GM18508 (cell line): ENCODE data around the gene PKP1.

ENCODE experiments used
- ATAC-seq: cut with Tn5 transposase; IDR thresholded peaks from one replicate; pipeline ENCODE4 v1.9.1; 2021; ENCODE audit warnings: moderate number of reproducible peaks; ENCODE audit not compliant: insufficient read depth, unreplicated experiment

PKP1 gene

DNA sequence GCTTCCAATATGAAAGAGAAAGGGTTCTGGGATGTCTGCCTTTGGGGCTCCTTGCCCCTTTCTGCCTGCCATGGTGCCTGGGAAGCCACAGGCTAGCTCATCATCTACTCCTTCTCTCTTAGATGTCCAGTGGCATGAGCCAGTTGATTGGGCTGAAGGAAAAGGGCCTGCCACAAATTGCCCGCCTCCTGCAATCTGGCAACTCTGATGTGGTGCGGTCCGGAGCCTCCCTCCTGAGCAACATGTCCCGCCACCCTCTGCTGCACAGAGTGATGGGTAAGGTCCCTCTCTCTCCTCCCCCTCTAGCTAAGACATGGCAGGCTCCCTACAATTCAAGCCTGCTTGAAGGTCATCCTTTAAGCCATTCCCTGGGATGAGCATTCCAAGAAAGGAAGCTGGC is 41.0 kb downstream of the PKP1 start:
- no peak for ATAC-seq

DNA sequence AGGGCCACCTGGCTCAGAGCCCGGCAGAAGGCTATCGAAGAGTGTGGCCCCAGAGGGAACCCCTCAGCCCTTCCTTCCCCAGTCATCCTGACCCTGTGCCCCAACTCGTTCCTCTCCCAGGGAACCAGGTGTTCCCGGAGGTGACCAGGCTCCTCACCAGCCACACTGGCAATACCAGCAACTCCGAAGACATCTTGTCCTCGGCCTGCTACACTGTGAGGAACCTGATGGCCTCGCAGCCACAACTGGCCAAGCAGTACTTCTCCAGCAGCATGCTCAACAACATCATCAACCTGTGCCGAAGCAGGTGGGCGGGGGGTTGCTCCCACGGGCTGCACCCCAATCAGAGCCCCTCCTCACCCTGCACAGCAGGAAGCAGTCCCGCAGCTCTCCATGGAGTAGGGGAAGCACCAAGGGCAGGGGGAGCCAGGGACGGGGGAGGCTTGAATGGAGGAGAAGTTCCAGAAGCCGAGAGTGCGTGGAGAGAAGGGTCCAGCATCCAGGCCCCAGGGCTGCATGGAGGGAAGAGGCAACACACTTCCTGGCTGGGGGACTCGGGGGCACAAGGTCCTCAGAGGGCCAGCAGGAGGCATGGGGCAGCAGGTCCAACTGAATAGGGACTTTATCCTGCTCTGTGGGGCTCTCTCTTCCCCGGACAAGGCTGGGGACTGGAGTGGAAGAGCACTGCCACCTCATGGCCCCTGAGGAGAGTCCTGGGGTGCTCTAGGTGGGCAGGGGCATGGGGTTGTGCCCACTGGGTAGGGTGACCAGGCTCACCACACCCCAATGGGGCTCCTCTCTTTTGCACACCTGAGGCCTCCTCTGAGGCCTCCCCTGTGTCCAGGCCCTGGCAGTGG is 41.7 kb downstream of the PKP1 start:
- ATAC-seq, result no peak

GRCh38 chr1:201325678-201326060 is 42.4 kb downstream of the PKP1 start:
- no peak for ATAC-seq

- no peak for ATAC-seq
Observed at GRCh38 chr1:201326710-201327109, 43.4 kb downstream of the PKP1 start.

- no peak for ATAC-seq
Observed at GRCh38 chr1:201327687-201328240, 44.5 kb downstream of the PKP1 start.

- ATAC-seq, result no peak
Observed at GRCh38 chr1:201328576-201328975, 45.3 kb downstream of the PKP1 start.

GRCh38 chr1:201329286-201329685 is 46.0 kb downstream of the PKP1 start:
- ATAC-seq, result no peak

DNA sequence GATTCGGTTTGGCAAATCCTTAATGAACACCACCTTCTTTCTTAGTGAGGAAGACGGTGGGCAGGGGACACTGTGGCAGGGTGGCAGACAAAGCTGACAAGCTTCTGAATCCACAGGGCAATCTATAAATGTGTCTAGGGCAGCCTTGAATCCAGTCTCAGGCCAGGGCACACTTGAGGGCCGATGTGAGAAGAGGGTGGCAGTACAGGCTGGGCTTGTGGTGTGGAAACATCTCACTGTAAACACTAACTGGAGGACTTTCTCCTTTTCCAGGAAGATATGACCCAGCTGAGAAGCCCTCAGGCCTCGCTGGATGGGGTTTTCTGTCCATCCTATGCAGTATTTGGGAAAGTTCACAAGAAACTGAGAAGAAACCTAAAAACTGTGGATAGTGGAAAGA is 46.5 kb downstream of the PKP1 start:
- no peak for ATAC-seq

DNA sequence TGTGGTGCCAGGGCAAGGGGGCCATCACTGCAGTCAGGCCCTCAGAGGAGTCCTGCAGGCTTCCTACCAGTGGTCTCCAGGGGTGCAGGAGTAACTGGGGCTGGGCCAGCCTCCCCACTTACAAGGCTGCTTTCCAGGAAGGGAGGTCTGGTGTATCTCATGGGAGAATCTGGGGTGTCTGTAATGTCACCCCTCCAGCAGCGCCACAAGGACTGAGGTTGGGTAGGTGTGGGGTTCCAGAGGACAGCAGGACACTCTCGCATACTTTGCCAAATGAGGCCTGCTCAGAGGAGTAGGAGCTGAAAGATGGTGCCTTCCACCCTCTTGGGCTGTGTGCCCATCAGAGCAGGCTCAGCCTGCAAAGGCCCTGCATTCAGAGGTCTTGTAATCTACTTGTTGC is 47.2 kb downstream of the PKP1 start:
- ATAC-seq, result no peak

DNA sequence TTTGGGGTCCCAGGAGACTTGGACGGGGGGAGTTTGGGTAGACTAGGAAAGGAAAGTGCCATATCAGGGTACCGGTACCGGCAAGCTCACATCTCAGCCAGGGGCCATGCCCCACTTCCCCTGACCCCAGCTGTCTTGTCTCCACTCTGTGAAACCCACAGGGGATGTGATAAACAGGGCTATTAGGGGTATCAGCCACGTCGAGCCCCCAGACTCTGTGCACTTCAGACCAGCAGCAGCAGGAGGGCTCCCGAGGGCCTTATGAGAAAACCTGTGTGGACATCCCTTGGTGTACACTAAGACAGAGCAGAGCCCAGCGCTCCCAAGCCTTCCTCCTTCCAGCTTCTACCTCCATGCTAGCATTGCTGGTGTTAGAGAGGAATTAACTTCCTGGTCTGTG is 47.9 kb downstream of the PKP1 start:
- ATAC-seq, result no peak

GRCh38 chr1:201332021-201332420 is 48.7 kb downstream of the PKP1 start:
- ATAC-seq, result no peak

DNA sequence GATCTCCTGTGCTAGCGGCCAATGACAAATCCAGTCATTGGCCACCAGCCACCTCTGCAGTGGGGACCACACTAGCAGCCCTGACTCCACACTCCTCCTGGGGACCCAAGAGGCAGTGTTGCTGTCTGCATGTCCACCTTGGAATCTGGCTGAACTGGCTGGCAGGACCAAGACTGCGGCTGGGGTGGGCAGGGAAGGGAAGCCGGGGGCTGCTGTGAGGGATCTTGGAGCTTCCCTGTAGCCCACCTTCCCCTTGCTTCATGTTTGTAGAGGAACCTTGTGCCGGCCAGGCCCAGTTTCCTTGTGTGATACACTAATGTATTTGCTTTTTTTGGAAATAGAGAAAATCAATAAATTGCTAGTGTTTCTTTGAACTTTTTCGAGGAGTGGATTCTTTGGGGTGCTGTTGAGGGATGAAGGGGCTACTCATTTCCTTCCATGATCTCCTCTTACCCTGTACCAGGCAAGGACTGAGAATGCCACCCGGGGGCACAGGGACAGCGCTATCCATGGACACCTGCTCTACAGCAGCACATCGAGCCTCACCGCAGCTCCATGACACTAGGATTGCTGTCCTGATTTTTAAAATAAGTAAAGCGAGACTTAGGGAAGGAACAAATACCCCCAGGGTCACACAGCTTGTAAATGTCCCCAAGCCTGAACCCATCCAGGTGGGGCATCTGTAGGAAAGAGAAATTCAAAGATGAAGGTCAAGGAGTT is 49.5 kb downstream of the PKP1 start:
- no peak for ATAC-seq

- ATAC-seq, result no peak
Observed at GRCh38 chr1:201334325-201335173, 51.2 kb downstream of the PKP1 start.

GRCh38 chr1:201335174-201335870 is 52.0 kb downstream of the PKP1 start:
- ATAC-seq, result no peak

DNA sequence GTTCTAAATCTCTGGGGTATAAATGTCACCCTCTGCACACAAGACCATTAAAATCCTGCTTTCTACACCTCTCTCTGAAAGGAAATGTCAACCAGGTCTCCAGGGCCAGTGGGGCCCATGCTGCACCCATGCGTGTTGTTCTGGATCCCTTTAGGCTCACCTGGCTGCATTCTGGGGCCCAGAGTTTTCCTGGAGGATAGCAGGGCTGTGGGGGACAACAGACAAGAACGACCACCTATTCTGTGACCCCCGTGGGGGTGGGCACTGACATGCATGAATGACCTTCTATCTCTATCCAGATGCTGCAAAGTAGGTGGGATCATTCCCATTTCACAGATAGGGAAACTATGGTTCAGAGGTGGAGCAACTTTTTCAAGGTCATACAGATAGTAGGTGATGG is 52.6 kb downstream of the PKP1 start:
- ATAC-seq, result no peak

DNA sequence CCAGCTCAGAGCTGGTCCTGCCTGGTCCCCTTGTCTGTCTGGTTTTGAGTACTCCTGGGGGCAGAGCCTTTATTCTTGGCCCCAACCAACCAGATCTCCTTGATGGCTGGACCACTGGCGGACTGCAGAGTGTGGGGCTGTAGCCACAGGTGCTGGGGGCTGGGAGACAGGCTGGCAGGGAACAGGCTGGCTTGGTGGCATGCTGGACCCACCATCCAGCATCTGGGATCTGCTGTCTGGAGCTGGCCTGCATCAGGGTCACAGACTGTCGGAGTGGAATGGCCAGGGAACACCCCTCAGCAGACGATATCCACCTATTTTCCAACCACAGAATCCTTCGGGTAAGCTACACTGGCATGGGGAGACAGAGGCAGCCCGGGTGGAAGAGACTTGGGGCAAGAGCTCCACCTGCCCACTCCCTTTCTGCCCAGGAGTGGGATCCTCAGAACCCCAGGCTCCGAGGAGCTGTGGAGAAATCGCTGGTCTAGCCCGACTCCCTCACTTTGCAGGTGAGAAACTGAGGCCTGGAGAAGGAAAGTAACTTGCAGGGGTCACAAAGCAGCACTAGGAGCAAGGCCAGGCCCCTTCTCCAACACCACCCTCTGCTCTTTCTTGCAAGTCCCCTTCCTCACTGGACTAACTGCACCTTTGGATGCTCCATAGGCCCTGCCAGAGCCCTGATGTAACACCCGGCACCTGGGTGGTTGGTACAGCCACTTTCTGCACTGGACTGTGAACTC is 53.6 kb downstream of the PKP1 start:
- ATAC-seq, result no peak

GRCh38 chr1:201341377-201341776 is 58.1 kb downstream of the PKP1 start:
- ATAC-seq, result no peak

DNA sequence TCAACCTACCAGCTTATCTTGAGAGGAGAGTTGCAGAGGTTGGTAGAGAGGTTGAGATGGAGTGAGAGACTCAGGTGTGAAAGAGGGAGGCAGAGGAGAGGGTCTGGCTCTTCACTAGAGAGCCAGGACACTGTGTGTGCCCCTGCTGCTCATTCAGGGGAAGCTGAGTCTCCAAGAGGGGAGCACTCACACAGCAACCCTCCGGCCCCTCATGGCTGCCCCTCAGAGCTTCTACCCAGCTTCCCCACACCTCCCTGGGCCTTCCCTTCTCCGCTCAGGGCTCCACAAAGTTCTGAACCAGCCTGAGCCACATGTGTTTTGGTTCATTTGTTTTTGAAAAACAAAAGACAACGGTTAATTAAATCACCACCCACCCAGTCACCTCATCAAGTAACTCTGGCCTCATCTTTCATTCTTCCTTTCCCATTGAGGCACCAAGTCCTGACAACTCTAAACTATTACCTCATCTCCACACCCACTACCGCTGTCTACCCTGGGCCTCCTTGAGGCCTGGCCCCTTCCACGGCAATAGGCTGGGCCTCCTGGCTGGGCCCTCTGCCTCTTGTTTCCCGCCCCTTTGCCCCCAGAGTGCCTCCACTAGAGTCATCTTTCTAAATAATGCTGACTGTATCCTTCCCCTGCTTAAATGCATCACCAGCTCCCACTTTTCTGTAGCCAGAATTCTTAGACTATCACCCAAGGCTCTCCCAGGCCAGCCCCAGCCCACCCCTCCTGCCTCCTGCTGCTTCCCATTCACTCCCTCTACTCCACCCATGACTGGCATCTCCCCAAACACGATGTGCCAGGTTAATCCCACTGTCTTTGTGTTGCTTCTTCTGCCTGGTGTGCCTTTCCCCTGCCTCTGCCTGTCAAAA is 61.1 kb downstream of the PKP1 start:
- no peak for ATAC-seq

DNA sequence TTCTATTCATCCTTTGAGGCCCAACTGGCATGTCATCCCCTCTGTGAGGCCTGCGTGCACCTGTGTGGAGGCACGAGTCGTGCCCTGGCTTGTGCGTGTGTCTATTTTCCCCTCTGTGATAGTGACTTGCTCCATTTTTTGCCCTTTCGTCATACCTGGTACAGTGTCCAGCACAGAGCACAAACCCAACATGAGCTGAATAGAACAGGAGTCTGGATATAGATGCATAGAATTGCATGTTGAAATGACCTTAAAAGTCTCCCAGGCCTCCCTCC is 61.7 kb downstream of the PKP1 start:
- no peak for ATAC-seq
